PFSK-1 (cell line): ENCODE data around the gene PHACTR3.

Experiments used
- FOXP2 ChIP-seq: optimal IDR thresholded peaks from 2 replicates; pipeline ENCODE3; 2011; ENCODE audit warnings: borderline replicate concordance, control low read depth, inconsistent platforms; ENCODE audit not compliant: insufficient read depth; ENCODE audit errors: extremely low read length, extremely low read depth
- POLR2AphosphoS5 ChIP-seq: IDR thresholded peaks from 2 replicates; pipeline ENCODE4 v1.6.1; 2012; ENCODE audit warnings: low read depth, mild to moderate bottlenecking, control low read depth, low read length, moderate library complexity
- REST ChIP-seq, 2 experiments: IDR thresholded peaks; 2 replicates each; pipeline versions ENCODE4 v1.6.1 to v1.8.0; 2011 to 2012; ENCODE audit warnings: low read depth in 2 of 2, low read length in 2 of 2, control low read depth in 1 of 2, inconsistent platforms in 1 of 2, mild to moderate bottlenecking in 1 of 2, moderate library complexity in 1 of 2; ENCODE audit not compliant: insufficient read depth in 1 of 2
- SIN3A ChIP-seq: IDR thresholded peaks from 2 replicates; pipeline ENCODE4 v1.6.1; 2012; ENCODE audit warnings: mild to moderate bottlenecking, low read length, moderate library complexity, borderline replicate concordance; ENCODE audit not compliant: insufficient read depth
- TAF1 ChIP-seq: IDR thresholded peaks from 2 replicates; pipeline ENCODE4 v1.6.1; 2012; ENCODE audit warnings: low read length, control low read depth, borderline replicate concordance; ENCODE audit not compliant: insufficient read depth

Gene PHACTR3

GRCh38 chr20:59813126-59813947 lies 209.0 kb downstream of the PHACTR3 start:
- TF ChIP-seq POLR2AphosphoS5 (no peak), TAF1 (no peak), REST (IDR thresholded peaks at IDR 0.05; ENCODE audit: insufficient read depth in 1 of 2, low read depth in 2 of 2, low read length in 2 of 2) (no peak), FOXP2 (no peak), SIN3A (no peak)

GRCh38 chr20:59813948-59814839 lies 209.9 kb downstream of the PHACTR3 start:
- TF ChIP-seq POLR2AphosphoS5 (no peak), FOXP2 (no peak), TAF1 (no peak), REST (IDR thresholded peaks at IDR 0.05; ENCODE audit: insufficient read depth in 1 of 2, low read depth in 2 of 2, low read length in 2 of 2) (no peak), SIN3A (no peak)

- TF ChIP-seq TAF1 (no peak), REST (IDR thresholded peaks at IDR 0.05; ENCODE audit: insufficient read depth in 1 of 2, low read depth in 2 of 2, low read length in 2 of 2) (no peak)
These were observed 210.6 kb downstream of the PHACTR3 start for GRCh38 chr20:59814840-59815340.

- TF ChIP-seq POLR2AphosphoS5 (no peak), TAF1 (no peak), REST (IDR thresholded peaks at IDR 0.05; ENCODE audit: insufficient read depth in 1 of 2, low read depth in 2 of 2, low read length in 2 of 2) (no peak), SIN3A (no peak), FOXP2 (no peak)
These were observed 211.9 kb downstream of the PHACTR3 start for GRCh38 chr20:59816146-59816738.
